ENCODE measurements around the gene CYP24A1.

Gene CYP24A1

DNA sequence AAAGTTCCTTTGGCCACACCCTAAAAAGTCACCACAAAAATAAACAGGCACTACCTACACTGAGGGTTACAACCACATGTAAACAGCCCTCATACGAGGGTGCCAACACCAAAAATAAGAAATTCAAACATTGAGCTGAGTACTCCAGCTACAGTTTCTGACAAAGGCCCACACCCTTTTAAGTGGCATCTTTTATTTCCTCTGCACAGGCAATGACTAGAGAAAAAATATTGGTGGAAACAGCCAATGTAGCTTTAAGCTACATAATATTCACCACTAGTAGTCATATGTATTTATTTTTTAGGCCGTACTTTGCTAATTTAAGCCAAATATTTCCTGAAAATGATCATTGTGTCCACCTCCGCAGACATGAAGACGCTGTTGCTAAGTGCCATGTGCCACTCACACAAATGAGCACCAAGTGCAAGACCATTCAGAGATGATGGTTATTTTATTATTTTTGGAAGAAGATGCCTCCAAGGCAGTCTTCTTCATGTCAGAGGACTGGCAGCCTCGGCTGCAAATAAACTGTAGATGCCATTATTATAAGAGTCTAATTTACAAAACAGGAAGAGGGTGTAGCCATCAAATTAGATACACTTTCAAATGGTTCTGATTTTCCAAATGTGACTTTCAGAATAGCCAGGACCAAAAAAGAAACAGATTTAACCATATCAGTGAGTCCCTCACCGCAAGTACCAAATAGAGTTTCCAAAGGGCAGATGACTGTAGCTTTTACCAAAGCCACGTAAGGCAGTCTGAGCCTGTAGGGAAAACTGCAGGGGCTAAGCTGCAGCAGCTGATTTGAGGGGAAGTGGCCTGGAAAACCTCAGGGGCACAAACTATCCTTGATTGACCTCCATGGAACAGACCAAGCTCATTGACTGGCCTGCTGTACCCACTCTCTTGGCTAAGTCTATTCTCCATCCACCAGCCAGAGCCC, 13.4 kb downstream of the CYP24A1 start:
- Histone ChIP-seq H3K79me2 (ENCODE audit: insufficient read depth, low read length) (no peaks in the 10 kb centered on the region), H3K4me3 (ENCODE audit: low read depth in 1 of 2, low read length in 2 of 2) (no peak overlapping the region), H2AFZ (ENCODE audit: low read depth, low read length) (no peak overlapping the region), H3K4me1 (ENCODE audit: insufficient read depth, low read length) (no peaks in the 10 kb centered on the region), H3K36me3 (ENCODE audit: insufficient read depth, low read length) (no peaks in the 10 kb centered on the region), H3K27me3 (ENCODE audit: insufficient read depth, low read length, poor library complexity) (peaks cover 48% of the 10 kb centered on the region), H3K4me2 (ENCODE audit: insufficient read depth, low read length) (no peak overlapping the region), H3K9me3 (ENCODE audit: insufficient read depth, low read length, severe bottlenecking) (no peaks in the 10 kb centered on the region), H4K20me1 (ENCODE audit: insufficient read depth, low read length) (no peaks in the 10 kb centered on the region), H3K9ac (ENCODE audit: low read depth, low read length) (no peak overlapping the region), H3K27ac (ENCODE audit: low read length) (no peak overlapping the region)
- ATAC-seq (ENCODE audit: insufficient read depth, low read depth) (no peak), DNase-seq (no peak)
- TF ChIP-seq, protein P1, sequence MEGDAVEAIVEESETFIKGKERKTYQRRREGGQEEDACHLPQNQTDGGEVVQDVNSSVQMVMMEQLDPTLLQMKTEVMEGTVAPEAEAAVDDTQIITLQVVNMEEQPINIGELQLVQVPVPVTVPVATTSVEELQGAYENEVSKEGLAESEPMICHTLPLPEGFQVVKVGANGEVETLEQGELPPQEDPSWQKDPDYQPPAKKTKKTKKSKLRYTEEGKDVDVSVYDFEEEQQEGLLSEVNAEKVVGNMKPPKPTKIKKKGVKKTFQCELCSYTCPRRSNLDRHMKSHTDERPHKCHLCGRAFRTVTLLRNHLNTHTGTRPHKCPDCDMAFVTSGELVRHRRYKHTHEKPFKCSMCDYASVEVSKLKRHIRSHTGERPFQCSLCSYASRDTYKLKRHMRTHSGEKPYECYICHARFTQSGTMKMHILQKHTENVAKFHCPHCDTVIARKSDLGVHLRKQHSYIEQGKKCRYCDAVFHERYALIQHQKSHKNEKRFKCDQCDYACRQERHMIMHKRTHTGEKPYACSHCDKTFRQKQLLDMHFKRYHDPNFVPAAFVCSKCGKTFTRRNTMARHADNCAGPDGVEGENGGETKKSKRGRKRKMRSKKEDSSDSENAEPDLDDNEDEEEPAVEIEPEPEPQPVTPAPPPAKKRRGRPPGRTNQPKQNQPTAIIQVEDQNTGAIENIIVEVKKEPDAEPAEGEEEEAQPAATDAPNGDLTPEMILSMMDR (IDR thresholded peaks at IDR 0.05; ENCODE audit: borderline replicate concordance, extremely low read depth, low read length, poor library complexity, severe bottlenecking), result no peak
- TF ChIP-seq EZH2 (IDR thresholded peaks at IDR 0.05; ENCODE audit: borderline replicate concordance, low read depth, low read length, severe bottlenecking), result no peak

DNA sequence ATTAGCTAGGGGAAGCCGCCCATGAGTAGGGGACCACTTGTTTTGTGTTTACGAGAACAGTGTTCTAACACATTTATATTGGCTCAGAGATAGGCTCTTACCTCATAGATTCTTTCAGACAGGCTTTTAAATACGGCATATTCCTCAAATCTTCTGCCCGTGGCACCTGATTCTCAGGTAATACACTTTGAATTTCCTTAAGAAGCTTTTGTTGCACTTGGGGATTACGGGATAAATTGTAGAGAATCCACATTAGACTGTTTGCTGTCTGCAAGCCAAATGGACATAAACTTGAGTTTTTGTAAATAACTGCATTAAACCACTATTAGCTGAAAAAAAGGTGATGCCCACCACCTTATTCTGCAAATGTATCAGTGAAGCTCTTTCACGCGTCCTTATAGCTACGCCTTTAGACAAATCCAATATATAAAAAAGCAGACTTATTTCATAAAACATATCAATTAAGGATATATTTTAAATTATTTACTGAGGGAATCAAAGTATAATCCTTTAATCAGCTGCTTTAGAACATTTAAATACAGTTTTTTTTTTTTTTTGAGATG, 14.8 kb downstream of the CYP24A1 start:
- Histone ChIP-seq H3K4me1 (ENCODE audit: insufficient read depth, low read length) (no peaks in the 10 kb centered on the region), H4K20me1 (ENCODE audit: insufficient read depth, low read length) (no peaks in the 10 kb centered on the region), H3K4me2 (ENCODE audit: insufficient read depth, low read length) (no peak overlapping the region), H3K27ac (ENCODE audit: low read length) (no peak overlapping the region), H3K79me2 (ENCODE audit: insufficient read depth, low read length) (no peaks in the 10 kb centered on the region), H3K4me3 (ENCODE audit: low read depth in 1 of 2, low read length in 2 of 2) (no peak overlapping the region), H2AFZ (ENCODE audit: low read depth, low read length) (no peak overlapping the region), H3K9ac (ENCODE audit: low read depth, low read length) (no peak overlapping the region), H3K36me3 (ENCODE audit: insufficient read depth, low read length) (no peaks in the 10 kb centered on the region), H3K27me3 (ENCODE audit: insufficient read depth, low read length, poor library complexity) (peaks cover 41% of the 10 kb centered on the region), H3K9me3 (ENCODE audit: insufficient read depth, low read length, severe bottlenecking) (no peaks in the 10 kb centered on the region)
- DNase-seq (no peak), ATAC-seq (ENCODE audit: insufficient read depth, low read depth) (no peak)
- TF ChIP-seq EZH2 (IDR thresholded peaks at IDR 0.05; ENCODE audit: borderline replicate concordance, low read depth, low read length, severe bottlenecking), result no peak
- TF ChIP-seq, protein P1 (IDR thresholded peaks at IDR 0.05; ENCODE audit: borderline replicate concordance, extremely low read depth, low read length, poor library complexity, severe bottlenecking), result no peak

DNA sequence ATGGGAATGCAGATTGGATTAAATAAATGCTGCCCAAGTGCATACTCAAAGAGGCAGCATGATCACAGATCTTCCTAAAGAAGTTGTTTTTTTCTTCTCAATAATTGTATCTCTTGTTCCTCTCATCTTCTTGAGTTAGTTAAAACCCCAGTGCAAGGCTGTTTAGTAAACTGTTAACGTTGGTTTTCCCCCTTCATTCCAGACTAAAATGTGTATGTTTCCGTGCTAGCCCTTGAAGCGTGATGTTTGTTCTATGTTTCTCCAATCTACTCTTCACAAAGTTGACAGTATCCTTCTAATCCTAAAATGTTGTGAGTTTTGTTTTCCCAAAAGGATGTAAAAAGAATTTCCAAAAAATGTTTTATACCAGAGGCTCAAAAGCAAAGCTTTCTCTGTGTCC, 15.6 kb downstream of the CYP24A1 start:
- no peak for ATAC-seq (ENCODE audit: insufficient read depth, low read depth)
- no peak for DNase-seq
- H3K9ac ChIP-seq (ENCODE audit: low read depth, low read length), result no peak overlapping the region
- no peak overlapping the region for H3K4me3 ChIP-seq (ENCODE audit: low read depth in 1 of 2, low read length in 2 of 2)
- H3K79me2 ChIP-seq (ENCODE audit: insufficient read depth, low read length), result no peaks in the 10 kb centered on the region
- H3K9me3 ChIP-seq (ENCODE audit: insufficient read depth, low read length, severe bottlenecking), result no peaks in the 10 kb centered on the region
- H3K4me1 ChIP-seq (ENCODE audit: insufficient read depth, low read length), result no peaks in the 10 kb centered on the region
- TF ChIP-seq, protein P1 (IDR thresholded peaks at IDR 0.05; ENCODE audit: borderline replicate concordance, extremely low read depth, low read length, poor library complexity, severe bottlenecking), result no peak
- no peak for TF ChIP-seq EZH2 (IDR thresholded peaks at IDR 0.05; ENCODE audit: borderline replicate concordance, low read depth, low read length, severe bottlenecking)
- H2AFZ ChIP-seq (ENCODE audit: low read depth, low read length), result no peak overlapping the region
- no peak overlapping the region for H3K4me2 ChIP-seq (ENCODE audit: insufficient read depth, low read length)
- peaks cover 41% of the 10 kb centered on the region for H3K27me3 ChIP-seq (ENCODE audit: insufficient read depth, low read length, poor library complexity)
- H4K20me1 ChIP-seq (ENCODE audit: insufficient read depth, low read length), result no peaks in the 10 kb centered on the region
- no peak overlapping the region for H3K27ac ChIP-seq (ENCODE audit: low read length)
- H3K36me3 ChIP-seq (ENCODE audit: insufficient read depth, low read length), result no peaks in the 10 kb centered on the region
